Epithelial cell of proximal tubule (primary cell): Measurements from ENCODE around the gene STX2. TPM values are rescaled to one million over a fixed set of nuclear protein-coding genes. Genes with fewer than 3 reads are reported as not detected.
"Not testable (repeated sequence)": the region's sequence is repeated elsewhere in the genome, so short reads cannot be mapped to it uniquely, and the experiment has no call there.

Experiments
- DNase-seq: peaks from one replicate; pipeline ENCODE4 v3.0.0-alpha.2; 2011; ENCODE audit warnings: low read depth
- H3K4me3 ChIP-seq: 2 replicates; pipeline ENCODE4 v1.5.1; 2011; ENCODE audit warnings: low read depth, mild to moderate bottlenecking, low read length
- CTCF ChIP-seq: conservative IDR thresholded peaks from 2 replicates; pipeline ENCODE4 v1.5.1; 2012; ENCODE audit warnings: low read depth, mild to moderate bottlenecking, low read length
- total RNA-seq: library from RNA; depleted of rRNA; stranded (reverse); fragments of >200 nt; gene quantifications from 2 replicates; pipeline ENCODE4 v1.2.3, GENCODE V29; 2015

STX2 gene
- total RNA-seq, 1 donor from 2014 or later: 30.8 TPM

GRCh38 chr12:130752692-130753230 is 86.3 kb downstream of the STX2 start:
- no peak for TF ChIP-seq CTCF
- DNase-seq: no peak
- H3K4me3 ChIP-seq: no peak overlapping the region

- DNase-seq, H3K4me3 ChIP-seq: not testable (repeated sequence)
Measured at GRCh38 chr12:130752037-130752436, 87.0 kb downstream of the STX2 start.

GRCh38 chr12:130748786-130749185 is 90.3 kb downstream of the STX2 start:
- TF ChIP-seq CTCF: no peak
- no peak for DNase-seq

GRCh38 chr12:130747867-130748740 is 90.9 kb downstream of the STX2 start:
- H3K4me3 ChIP-seq: no peak overlapping the region
- DNase-seq: no peak
- peak; percentile 96 for TF ChIP-seq CTCF

More at GRCh38 chr12:130748786-130749185, 90.3 kb downstream of the STX2 start:
- no peak overlapping the region for H3K4me3 ChIP-seq

- DNase-seq: no peak
- H3K4me3 ChIP-seq: no peak overlapping the region
Measured at GRCh38 chr12:130746546-130746945, 92.5 kb downstream of the STX2 start.

GRCh38 chr12:130745921-130746320 is 93.1 kb downstream of the STX2 start:
- H3K4me3 ChIP-seq: no peak overlapping the region
- TF ChIP-seq CTCF: no peak

More at GRCh38 chr12:130746546-130746945, 92.5 kb downstream of the STX2 start:
- no peak for TF ChIP-seq CTCF

GRCh38 chr12:130744274-130744673 is 94.8 kb downstream of the STX2 start:
- no peak for DNase-seq
- H3K4me3 ChIP-seq: no peak overlapping the region
- TF ChIP-seq CTCF: no peak

More at GRCh38 chr12:130745921-130746320, 93.1 kb downstream of the STX2 start:
- no peak for DNase-seq
